ENCODE results near the gene ZNF516. TPM values are rescaled to one million over a fixed set of nuclear protein-coding genes. Genes with fewer than 3 reads are reported as not detected.

Gene ZNF516
- polyA plus RNA-seq, 1 experiment: 11.3 TPM

DNA sequence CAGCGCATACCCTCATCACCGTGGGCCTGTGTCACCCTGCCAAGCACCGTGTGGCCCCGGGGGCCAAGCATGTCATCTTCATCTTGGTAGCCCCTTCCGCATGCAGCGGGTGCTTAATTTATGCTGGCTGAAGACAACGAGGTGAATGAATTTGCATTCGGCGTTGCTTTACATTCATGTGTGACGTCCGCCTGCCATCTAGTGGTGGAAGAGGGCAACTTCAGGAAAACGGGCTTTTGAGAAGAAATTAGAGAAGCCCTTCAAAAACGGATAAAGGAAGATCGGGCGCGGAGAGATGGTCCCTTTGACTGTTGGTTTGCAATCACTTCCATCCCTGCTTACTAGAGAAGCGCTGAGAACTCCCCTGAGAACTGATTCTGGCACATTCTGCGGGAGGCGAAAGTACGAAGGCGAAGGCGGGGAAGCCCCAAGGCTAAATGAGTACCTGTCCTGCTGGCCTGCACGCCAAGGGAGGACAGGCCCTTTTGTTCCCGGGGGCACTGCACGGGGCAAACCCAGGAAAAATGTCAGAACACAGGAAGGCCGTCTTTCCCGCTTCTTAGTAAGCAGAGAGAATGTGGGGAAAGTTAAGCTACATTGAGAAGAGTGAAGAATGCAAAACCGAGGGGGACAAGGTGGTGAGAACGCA is 145.9 kb downstream of the ZNF516 start:
- no peaks in the 10 kb centered on the region for H3K27me3 ChIP-seq (ENCODE audit: control insufficient read depth, insufficient read depth, low read length)
- DNase-seq (ENCODE audit: low read depth): no peak
- CTCF ChIA-PET: interaction anchor here (0.6 to 1.6 kb wide), 8 partner anchors 10 to 1699 kb away, joined by 3 to 4 read pairs (median 3); no protein-coding TSS in a partner anchor
- H3K36me3 ChIP-seq (ENCODE audit: control insufficient read depth, insufficient read depth, low read length): no peaks in the 10 kb centered on the region
- POLR2A ChIA-PET: no interaction called here
- no peak overlapping the region for H3K4me3 ChIP-seq (ENCODE audit: low read depth, low read length)
- TF ChIP-seq, protein P1, sequence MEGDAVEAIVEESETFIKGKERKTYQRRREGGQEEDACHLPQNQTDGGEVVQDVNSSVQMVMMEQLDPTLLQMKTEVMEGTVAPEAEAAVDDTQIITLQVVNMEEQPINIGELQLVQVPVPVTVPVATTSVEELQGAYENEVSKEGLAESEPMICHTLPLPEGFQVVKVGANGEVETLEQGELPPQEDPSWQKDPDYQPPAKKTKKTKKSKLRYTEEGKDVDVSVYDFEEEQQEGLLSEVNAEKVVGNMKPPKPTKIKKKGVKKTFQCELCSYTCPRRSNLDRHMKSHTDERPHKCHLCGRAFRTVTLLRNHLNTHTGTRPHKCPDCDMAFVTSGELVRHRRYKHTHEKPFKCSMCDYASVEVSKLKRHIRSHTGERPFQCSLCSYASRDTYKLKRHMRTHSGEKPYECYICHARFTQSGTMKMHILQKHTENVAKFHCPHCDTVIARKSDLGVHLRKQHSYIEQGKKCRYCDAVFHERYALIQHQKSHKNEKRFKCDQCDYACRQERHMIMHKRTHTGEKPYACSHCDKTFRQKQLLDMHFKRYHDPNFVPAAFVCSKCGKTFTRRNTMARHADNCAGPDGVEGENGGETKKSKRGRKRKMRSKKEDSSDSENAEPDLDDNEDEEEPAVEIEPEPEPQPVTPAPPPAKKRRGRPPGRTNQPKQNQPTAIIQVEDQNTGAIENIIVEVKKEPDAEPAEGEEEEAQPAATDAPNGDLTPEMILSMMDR (IDR thresholded peaks at IDR 0.05; ENCODE audit: insufficient read depth, low read depth, low read length): peak; percentile 88

DNA sequence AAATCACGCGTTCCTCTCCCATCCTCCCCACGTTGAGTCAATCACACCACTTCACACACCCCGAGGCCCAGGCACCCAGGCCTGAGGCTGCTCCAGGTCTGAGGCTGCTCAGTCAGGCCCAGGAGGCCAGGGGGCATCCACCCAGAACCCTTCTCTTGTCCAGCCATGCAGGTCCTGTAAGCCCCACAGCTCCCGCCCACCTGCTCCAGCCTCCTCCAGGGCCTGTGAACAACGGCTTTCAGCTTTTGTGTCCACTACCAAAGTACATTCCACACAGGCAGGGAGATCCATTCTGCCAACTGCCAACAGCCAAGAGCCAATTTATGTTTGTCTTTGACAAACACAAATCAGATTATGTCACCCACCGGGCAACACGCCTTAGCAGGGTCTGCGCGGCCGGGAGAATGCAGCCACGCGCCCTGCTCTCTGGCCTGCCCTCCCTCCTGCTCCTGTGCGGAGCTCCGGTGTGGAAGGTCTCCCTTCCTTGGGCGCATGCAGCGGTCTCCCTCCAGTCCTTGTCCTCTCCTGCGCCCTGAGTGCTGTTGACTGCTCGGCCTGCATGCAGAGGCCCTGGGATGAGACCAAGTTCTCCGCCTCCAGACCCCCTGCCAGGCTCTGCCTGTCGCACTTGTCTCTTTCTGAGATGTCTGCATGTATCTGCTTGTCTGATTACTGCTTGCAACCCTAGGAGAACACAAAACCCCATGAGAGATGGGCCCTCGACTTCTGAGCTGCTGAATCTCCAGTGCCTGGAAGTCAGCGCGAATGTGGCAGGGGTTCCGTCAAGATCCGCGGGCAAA is 146.6 kb downstream of the ZNF516 start:
- no peaks in the 10 kb centered on the region for H3K36me3 ChIP-seq (ENCODE audit: control insufficient read depth, insufficient read depth, low read length)
- DNase-seq (ENCODE audit: low read depth): no peak
- no peak overlapping the region for H3K4me3 ChIP-seq (ENCODE audit: low read depth, low read length)
- TF ChIP-seq, protein P1 (IDR thresholded peaks at IDR 0.05; ENCODE audit: insufficient read depth, low read depth, low read length): no peak
- CTCF ChIA-PET: interaction anchor here (0.6 to 1.6 kb wide), 9 partner anchors 11 to 1699 kb away, joined by 3 to 4 read pairs (median 3); no protein-coding TSS in a partner anchor
- POLR2A ChIA-PET: no interaction called here
- H3K27me3 ChIP-seq (ENCODE audit: control insufficient read depth, insufficient read depth, low read length): no peaks in the 10 kb centered on the region

DNA sequence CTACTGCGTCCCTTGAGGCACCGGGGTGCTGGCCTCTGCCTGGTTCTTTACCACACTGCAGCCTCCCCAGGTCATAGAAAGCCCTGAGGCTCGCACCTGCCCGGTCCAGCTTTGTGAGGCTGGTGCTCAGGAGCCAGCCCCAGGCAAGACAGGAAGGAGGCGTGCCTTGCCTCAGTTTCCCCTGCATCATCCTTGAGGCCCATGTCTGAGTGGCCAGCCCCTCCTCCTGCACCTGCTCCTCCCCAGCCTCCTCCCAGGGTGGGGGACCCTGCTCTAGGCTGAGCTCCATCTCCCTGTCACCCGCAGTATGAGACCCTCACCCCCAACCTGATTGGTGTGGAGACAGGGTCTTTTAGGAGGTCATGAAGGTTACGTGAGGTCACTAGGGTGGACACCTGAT is 147.7 kb downstream of the ZNF516 start:
- no peaks in the 10 kb centered on the region for H3K36me3 ChIP-seq (ENCODE audit: control insufficient read depth, insufficient read depth, low read length)
- TF ChIP-seq, protein P1 (IDR thresholded peaks at IDR 0.05; ENCODE audit: insufficient read depth, low read depth, low read length): no peak
- no peaks in the 10 kb centered on the region for H3K27me3 ChIP-seq (ENCODE audit: control insufficient read depth, insufficient read depth, low read length)
- ChIA-PET CTCF (interaction anchor here (1.0 to 1.6 kb wide), 4 partner anchors 10 to 348 kb away, joined by 3 to 4 read pairs (median 3); no protein-coding TSS in a partner anchor), POLR2A (no interaction called here)
- DNase-seq (ENCODE audit: low read depth): no peak
- H3K4me3 ChIP-seq (ENCODE audit: low read depth, low read length): no peak overlapping the region

DNA sequence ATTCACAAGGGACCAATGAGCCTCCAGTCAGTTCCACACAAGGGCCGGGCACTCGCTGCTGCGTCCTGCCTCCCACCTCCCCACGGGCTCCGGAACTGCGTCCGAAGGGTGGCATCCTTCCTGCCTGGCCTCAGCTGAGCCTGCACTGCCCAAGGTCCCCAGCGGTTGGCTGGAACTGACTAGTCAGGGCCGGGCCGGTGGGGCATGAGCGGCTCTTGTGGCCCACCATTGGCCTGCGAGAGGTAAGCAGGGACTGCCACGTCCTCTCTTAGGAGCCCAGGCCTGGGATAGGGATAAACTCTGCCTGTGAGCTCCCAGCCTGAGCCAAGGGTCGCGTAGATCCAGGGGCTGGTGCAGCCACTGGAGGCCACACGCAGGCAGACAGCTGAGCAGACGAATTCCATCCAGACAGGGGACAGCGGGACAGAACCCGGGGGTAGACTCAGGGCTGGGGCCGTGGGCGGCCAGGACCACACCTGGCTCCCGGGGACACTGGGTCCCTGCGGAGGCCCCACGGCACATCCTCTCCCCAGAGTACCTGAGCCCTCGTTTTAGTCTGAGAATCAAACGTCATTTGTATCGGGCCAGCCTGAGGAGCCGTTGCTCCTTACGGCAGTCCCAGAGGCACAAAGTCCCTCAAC is 148.4 kb downstream of the ZNF516 start:
- ChIA-PET CTCF (interaction anchor here (0.9 to 1.0 kb wide), 2 partner anchors 88 to 348 kb away, joined by 3 read pairs; no protein-coding TSS in a partner anchor), POLR2A (no interaction called here)
- Histone ChIP-seq H3K27me3 (ENCODE audit: control insufficient read depth, insufficient read depth, low read length) (no peaks in the 10 kb centered on the region), H3K4me3 (ENCODE audit: low read depth, low read length) (no peak overlapping the region), H3K36me3 (ENCODE audit: control insufficient read depth, insufficient read depth, low read length) (no peaks in the 10 kb centered on the region)
- TF ChIP-seq, protein P1 (IDR thresholded peaks at IDR 0.05; ENCODE audit: insufficient read depth, low read depth, low read length): no peak
- DNase-seq (ENCODE audit: low read depth): no peak

DNA sequence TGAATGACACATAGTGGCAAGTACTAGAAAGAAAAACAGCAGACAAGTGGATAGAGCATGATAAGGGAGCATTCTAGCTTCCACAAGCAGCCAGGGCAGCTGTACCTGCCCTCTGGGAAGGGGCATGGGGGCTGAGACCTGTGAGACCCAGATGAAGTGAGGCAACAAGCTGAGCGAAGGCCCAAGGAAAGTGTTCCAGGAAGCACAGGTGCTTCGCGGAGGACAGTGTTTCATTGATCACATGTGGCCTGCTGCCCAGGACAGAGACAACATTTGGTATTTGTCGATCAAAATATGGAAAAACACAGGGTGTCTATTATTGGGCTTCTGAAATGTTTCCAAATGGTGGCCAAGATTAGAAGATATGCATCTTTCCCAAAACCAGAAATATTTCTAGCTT is 149.1 kb downstream of the ZNF516 start:
- CTCF ChIA-PET: interaction anchor here (0.6 to 0.9 kb wide), 2 partner anchors 17 to 87 kb away, joined by 3 read pairs; no protein-coding TSS in a partner anchor
- H3K36me3 ChIP-seq (ENCODE audit: control insufficient read depth, insufficient read depth, low read length): no peaks in the 10 kb centered on the region
- TF ChIP-seq, protein P1 (IDR thresholded peaks at IDR 0.05; ENCODE audit: insufficient read depth, low read depth, low read length): no peak
- DNase-seq (ENCODE audit: low read depth): no peak
- H3K27me3 ChIP-seq (ENCODE audit: control insufficient read depth, insufficient read depth, low read length): no peaks in the 10 kb centered on the region
- POLR2A ChIA-PET: no interaction called here
- H3K4me3 ChIP-seq (ENCODE audit: low read depth, low read length): no peak overlapping the region

All from BJ (cell line).